ENCODE data around the gene BNC2.
A peak's percentile ranks its signal among the peaks of the same experiment; 100 is the strongest.

The BNC2 gene

DNA sequence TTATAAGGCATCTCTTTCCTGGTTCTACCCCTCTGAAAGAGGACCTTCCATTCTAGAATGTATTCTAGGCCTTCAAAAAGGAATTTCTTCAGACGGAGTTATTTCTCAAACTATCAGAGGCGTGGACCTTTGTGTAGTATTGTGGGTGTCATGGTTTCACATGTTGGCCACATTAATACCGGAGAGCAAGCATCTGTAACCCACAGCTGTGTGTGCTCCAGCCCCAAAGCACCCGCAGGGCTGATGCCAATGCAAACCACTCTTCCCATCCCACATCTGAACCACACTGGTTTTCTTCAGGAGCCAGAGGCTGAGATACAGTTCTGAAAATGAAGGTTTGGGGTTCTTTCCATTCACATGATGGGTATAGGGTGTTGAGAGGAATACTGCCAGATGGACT, 127.1 kb downstream of the BNC2 start:
- Mint-ChIP-seq H3K36me3 (ENCODE audit: low read depth) (no peaks in the 10 kb centered on the region), H3K4me3 (no peak overlapping the region), H3K27me3 (ENCODE audit: low read depth) (no peaks in the 10 kb centered on the region), H3K27ac (no peak overlapping the region), H3K9me3 (peaks cover 18% of the 10 kb centered on the region), H3K4me1 (ENCODE audit: low read depth) (no peaks in the 10 kb centered on the region)
- DNase-seq (ENCODE audit: low spot score), result no peak

DNA sequence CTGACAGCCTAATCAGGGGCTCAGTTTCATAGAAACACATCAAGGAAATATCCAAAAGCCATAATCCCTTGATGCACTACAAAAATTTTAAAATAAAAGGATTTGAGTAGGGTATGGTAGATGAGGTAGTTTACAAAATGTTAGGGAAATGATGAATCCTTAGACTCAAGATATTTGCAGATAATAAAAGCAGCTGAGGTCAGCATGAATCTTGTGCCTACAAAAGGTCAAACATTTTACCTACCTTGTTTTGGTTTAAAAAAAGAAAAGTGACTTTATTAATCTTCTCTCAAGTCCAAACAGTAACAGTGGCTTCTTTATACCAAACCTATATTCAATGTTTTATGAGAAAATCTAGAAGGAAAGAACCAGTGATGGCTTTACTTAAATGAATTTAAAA, 135.5 kb downstream of the BNC2 start:
- no peak overlapping the region for H3K4me3 Mint-ChIP-seq
- no peaks in the 10 kb centered on the region for H3K4me1 Mint-ChIP-seq (ENCODE audit: low read depth)
- DNase-seq (ENCODE audit: low spot score), result no peak
- H3K27ac Mint-ChIP-seq, result no peak overlapping the region
- no peaks in the 10 kb centered on the region for H3K36me3 Mint-ChIP-seq (ENCODE audit: low read depth)
- H3K9me3 Mint-ChIP-seq, result peaks cover 12% of the 10 kb centered on the region
- no peaks in the 10 kb centered on the region for H3K27me3 Mint-ChIP-seq (ENCODE audit: low read depth)

DNA sequence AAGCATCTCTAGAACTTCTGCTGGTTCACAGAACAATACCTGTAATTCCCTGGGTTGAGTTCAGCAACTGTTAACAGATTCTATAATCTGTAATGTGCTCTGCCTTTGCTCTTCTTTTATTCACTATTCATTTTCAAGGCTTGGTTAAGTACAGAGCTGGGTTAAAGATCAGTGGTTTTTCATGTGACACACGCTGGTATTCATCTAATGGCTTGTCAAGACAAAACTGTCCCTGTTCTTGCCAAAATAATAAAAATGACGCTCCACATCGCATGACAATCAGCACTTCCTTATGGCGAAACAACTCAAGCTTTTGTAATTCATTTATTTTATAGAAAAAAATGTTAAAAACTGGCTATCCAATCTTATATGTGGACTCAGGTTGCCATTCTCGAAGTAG, 137.9 kb downstream of the BNC2 start:
- H3K27ac Mint-ChIP-seq, result no peak overlapping the region
- no peak for DNase-seq (ENCODE audit: low spot score)
- peaks cover 8% of the 10 kb centered on the region for H3K27me3 Mint-ChIP-seq (ENCODE audit: low read depth)
- peaks cover 1% of the 10 kb centered on the region for H3K9me3 Mint-ChIP-seq
- no peaks in the 10 kb centered on the region for H3K36me3 Mint-ChIP-seq (ENCODE audit: low read depth)
- H3K4me3 Mint-ChIP-seq, result no peak overlapping the region
- no peaks in the 10 kb centered on the region for H3K4me1 Mint-ChIP-seq (ENCODE audit: low read depth)

DNA sequence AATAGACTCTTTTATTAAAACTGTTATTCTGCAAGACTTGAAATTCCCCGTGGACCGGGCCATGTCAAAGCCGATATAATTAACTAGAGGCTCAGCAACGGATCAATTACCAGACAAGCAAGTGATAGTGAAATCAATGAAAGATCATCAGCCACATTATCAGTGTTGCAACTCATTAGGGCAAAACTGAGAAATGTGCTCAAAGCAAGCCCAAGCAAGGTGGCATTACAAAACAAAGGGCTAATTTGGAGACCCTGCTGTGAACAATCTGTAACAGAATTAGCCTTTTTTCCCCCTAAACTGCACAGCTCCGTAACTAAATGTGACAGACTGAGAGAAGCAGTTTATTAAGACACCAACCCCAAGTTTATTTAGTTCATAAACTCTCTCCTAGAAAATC, 140.3 kb downstream of the BNC2 start:
- Mint-ChIP-seq H3K27ac (no peak overlapping the region), H3K4me3 (no peak overlapping the region), H3K27me3 (ENCODE audit: low read depth) (peaks cover 24% of the 10 kb centered on the region), H3K9me3 (no peaks in the 10 kb centered on the region), H3K4me1 (ENCODE audit: low read depth) (no peaks in the 10 kb centered on the region), H3K36me3 (ENCODE audit: low read depth) (no peaks in the 10 kb centered on the region)
- no peak for DNase-seq (ENCODE audit: low spot score)

DNA sequence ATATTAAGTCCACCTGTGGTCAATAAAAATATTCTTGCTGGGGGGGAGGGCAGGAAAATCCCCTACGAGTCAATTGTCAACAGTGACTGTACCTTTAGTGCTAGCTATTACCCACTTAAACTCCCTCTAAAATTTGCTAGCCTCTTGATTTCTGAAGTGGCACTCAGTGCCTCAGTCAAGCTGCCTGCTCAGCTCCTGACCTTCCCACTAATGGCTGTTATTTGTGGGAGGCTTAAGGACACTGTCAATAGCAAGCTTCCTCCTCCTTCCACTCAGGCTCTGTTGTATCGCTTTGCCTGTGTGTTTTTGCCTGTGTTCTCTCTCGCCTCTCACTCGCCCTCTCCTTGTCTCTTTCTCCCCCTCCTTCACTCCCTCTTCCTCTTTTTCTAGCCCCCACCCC, 140.8 kb downstream of the BNC2 start:
- peaks cover 24% of the 10 kb centered on the region for H3K27me3 Mint-ChIP-seq (ENCODE audit: low read depth)
- H3K4me3 Mint-ChIP-seq, result no peak overlapping the region
- DNase-seq (ENCODE audit: low spot score), result no peak
- no peak overlapping the region for H3K27ac Mint-ChIP-seq
- no peaks in the 10 kb centered on the region for H3K9me3 Mint-ChIP-seq
- no peaks in the 10 kb centered on the region for H3K36me3 Mint-ChIP-seq (ENCODE audit: low read depth)
- no peaks in the 10 kb centered on the region for H3K4me1 Mint-ChIP-seq (ENCODE audit: low read depth)

DNA sequence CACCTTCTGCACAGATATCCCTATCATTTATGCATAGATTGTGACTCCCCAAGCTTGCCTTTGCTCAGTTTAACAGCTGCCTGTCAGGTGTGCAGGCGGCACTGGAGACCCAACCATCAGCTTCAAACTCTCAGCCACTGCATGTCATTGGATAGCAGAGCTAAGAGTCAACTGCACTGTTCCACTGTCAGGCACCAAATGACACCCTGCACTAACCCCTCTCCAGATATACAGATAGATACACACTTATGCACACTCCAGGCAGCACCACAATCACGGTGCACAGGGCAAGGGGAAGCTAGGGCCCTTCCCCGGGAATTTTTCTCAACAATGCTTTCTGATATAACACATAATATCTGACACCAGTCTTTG, 142.3 kb downstream of the BNC2 start:
- Mint-ChIP-seq H3K36me3 (ENCODE audit: low read depth) (no peaks in the 10 kb centered on the region), H3K4me3 (no peak overlapping the region)

DNA sequence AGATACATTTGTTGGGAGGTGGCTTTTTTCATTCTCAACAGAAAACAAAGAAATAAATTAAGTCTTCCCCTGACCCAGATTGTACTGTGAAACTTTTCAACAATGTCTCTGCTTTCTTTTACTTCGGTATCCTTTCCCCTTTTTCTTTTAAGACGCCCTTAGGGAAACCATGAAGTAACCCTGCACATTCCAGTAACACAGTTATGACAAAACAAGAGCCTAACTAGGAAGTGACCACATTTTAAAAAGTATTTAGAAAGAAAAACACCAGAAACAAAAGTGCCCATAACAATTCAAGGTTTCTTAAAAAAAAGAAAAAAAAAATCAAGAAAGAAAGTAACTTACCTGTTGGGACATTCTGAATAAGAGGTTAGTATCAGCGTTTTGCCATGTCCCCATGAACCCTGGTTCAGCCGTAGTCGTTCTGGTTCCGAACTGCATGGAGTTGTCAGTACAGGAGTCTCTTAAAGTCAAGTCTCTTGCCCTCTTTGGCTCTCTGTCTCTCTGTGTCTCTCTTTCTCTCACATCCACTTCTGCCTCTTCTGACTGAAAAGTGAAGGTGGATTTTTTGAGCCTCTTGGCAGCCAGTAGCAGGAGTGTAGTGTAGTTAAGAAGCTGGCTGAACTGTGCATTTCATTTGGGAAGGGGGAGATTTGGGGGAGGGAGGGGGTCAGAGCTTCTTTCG, 142.9 kb downstream of the BNC2 start:
- Mint-ChIP-seq H3K9me3 (no peaks in the 10 kb centered on the region), H3K4me3 (no peak overlapping the region), H3K36me3 (ENCODE audit: low read depth) (no peaks in the 10 kb centered on the region), H3K27me3 (ENCODE audit: low read depth) (peaks cover 24% of the 10 kb centered on the region), H3K4me1 (ENCODE audit: low read depth) (no peaks in the 10 kb centered on the region), H3K27ac (no peak overlapping the region)
- DNase-seq (ENCODE audit: low spot score), result no peak

More for the DNA sequence above, 142.3 kb downstream of the BNC2 start:
- Mint-ChIP-seq H3K27ac (no peak overlapping the region), H3K27me3 (ENCODE audit: low read depth) (peaks cover 24% of the 10 kb centered on the region), H3K4me1 (ENCODE audit: low read depth) (no peaks in the 10 kb centered on the region), H3K9me3 (no peaks in the 10 kb centered on the region)
- no peak for DNase-seq (ENCODE audit: low spot score)

DNA sequence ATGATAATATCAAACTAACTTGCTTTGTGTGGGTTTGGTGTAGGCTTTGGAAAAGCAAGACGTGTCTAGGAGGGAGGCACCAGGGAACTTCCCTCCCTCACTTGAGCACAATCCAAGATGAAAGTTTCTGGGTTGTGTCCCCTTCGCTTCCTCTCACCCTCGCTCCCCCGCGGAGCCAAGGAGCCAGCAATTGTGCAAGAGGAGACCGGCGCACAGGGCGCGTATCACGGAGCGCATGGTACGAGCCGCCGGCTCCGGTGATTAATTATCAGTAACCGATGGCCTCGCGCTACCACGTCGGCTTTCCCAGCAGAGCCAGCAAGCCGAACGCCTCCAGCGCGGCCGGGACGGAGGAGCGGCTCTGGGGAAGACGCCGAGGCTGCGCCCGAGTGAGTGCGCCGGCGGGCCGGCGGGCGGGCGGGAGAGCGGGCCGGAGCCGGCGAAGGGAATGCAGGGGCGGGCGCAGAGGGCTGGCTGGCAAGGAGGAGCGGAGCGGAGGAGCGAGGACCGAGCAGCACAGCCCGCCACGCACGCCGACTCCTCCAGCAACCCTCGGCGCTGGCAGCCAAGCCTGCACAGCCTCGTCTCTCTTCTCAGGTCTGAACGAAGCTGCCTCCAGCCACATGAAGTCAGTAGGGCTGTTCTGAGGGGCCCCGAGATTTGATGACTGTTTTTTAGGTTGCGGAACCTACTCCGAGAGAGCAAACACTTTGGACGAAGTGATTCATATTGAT, 143.6 kb downstream of the BNC2 start:
- no peak overlapping the region for H3K4me3 Mint-ChIP-seq
- H3K27ac Mint-ChIP-seq, result no peak overlapping the region
- no peaks in the 10 kb centered on the region for H3K36me3 Mint-ChIP-seq (ENCODE audit: low read depth)
- peaks cover 24% of the 10 kb centered on the region for H3K27me3 Mint-ChIP-seq (ENCODE audit: low read depth)
- peak; percentile 3 for DNase-seq (ENCODE audit: low spot score)
- H3K9me3 Mint-ChIP-seq, result no peaks in the 10 kb centered on the region
- H3K4me1 Mint-ChIP-seq (ENCODE audit: low read depth), result no peaks in the 10 kb centered on the region

DNA sequence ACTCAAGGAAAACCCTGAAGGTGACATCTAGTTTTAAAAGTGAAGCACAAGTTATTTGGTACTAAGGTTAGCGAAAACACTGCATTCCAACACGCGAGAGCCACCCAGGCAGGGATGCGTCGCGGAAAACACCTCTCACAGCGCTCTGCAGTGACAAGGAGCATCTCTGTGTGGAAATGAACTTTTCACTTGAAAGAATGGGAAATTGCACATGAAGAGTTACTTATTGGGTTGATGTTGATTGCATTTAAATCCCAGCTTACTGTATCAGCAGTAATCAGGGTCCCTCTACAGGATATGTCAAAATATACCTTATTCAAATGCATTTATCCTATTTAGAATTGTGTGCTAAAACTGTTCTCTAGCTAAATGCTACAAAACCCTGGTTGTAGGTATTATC, 144.4 kb downstream of the BNC2 start:
- Mint-ChIP-seq H3K27ac (no peak overlapping the region), H3K4me3 (no peak overlapping the region), H3K27me3 (ENCODE audit: low read depth) (peaks cover 24% of the 10 kb centered on the region), H3K36me3 (ENCODE audit: low read depth) (no peaks in the 10 kb centered on the region), H3K9me3 (no peaks in the 10 kb centered on the region), H3K4me1 (ENCODE audit: low read depth) (no peaks in the 10 kb centered on the region)
- DNase-seq (ENCODE audit: low spot score), result no peak

DNA sequence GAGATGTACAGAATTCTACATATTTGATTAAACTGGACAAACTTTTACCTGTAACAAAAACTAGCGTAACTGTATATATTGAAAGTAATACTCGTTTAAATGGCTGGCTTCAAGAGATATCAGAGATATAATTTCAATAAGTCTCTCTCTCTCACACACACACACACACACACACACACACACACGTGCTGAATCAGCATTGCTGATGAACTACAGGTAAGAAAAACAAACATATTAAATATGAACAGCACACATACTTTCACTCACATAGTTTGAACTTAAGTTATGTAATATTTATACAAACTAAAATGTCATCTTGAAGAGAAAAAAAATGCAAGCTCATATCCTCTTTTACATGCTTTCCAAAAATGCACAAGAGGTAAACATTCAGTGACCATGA, 145.4 kb downstream of the BNC2 start:
- H3K9me3 Mint-ChIP-seq, result no peaks in the 10 kb centered on the region
- no peaks in the 10 kb centered on the region for H3K36me3 Mint-ChIP-seq (ENCODE audit: low read depth)
- H3K27ac Mint-ChIP-seq, result no peak overlapping the region
- no peaks in the 10 kb centered on the region for H3K4me1 Mint-ChIP-seq (ENCODE audit: low read depth)
- no peak for DNase-seq (ENCODE audit: low spot score)
- H3K27me3 Mint-ChIP-seq (ENCODE audit: low read depth), result peaks cover 24% of the 10 kb centered on the region
- no peak overlapping the region for H3K4me3 Mint-ChIP-seq

DNA sequence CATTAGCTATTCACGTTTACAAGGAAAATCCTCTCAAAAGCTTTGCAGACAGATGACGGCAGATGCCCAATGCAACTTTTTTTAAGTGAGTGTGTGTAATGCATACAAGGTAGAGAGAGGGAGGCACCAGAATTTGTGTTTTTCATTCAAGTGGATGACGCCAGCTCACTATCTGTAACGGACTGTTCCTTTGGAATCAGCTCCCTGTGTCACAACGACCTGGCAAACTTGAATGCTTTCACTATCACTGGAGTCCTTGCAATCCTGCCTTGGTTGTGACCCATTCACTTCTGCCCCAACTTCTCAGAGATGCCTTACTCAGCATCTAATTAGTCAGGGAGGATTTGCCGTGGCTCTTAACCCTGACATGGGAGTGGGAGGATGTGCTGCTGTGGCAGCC, 148.5 kb downstream of the BNC2 start:
- H3K36me3 Mint-ChIP-seq (ENCODE audit: low read depth), result no peaks in the 10 kb centered on the region
- H3K27me3 Mint-ChIP-seq (ENCODE audit: low read depth), result peaks cover 11% of the 10 kb centered on the region
- H3K9me3 Mint-ChIP-seq, result no peaks in the 10 kb centered on the region
- H3K4me3 Mint-ChIP-seq, result no peak overlapping the region
- no peaks in the 10 kb centered on the region for H3K4me1 Mint-ChIP-seq (ENCODE audit: low read depth)
- no peak for DNase-seq (ENCODE audit: low spot score)
- no peak overlapping the region for H3K27ac Mint-ChIP-seq

DNA sequence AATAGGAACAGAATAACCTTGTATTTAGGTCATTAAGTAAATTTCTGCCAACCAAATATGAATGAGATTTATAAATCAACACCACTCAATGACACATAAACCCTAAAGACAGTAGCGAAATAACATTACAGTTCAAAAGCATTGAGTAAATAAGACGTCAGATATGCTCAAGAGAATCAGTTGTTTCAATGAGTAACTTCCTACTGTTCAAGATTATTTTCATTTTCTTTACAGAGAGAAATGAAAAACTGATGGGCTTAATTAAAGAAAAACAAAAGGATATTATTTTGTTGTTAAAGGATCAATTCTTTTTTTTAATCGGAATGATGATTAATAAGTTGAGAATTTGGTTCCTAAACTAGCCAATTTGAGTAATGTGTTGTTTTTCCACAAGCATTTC, 150.1 kb downstream of the BNC2 start:
- H3K36me3 Mint-ChIP-seq (ENCODE audit: low read depth), result no peaks in the 10 kb centered on the region
- H3K9me3 Mint-ChIP-seq, result no peaks in the 10 kb centered on the region
- H3K27me3 Mint-ChIP-seq (ENCODE audit: low read depth), result no peaks in the 10 kb centered on the region
- H3K27ac Mint-ChIP-seq, result no peak overlapping the region
- no peak overlapping the region for H3K4me3 Mint-ChIP-seq
- H3K4me1 Mint-ChIP-seq (ENCODE audit: low read depth), result no peaks in the 10 kb centered on the region
- DNase-seq (ENCODE audit: low spot score), result no peak

DNA sequence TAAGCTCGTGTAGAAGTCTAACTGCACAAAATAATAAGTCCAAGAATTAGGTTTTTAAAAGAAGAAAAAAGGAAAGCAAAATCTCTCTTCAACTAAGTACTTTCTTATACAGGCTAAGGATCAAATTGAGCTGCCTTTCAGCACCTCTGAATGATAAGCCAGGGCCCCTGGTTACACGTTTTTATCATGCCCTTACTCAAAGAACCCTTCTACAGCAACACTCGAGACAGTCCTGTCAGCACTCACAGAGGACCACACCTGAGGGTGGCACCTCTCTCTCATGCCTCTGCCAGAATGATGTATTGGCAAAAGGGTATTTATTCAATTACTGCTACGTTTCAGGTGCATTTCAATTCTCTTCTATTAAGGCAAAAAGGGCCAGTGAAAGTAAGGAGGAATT, 150.5 kb downstream of the BNC2 start:
- H3K4me1 Mint-ChIP-seq (ENCODE audit: low read depth), result no peaks in the 10 kb centered on the region
- H3K4me3 Mint-ChIP-seq, result no peak overlapping the region
- H3K9me3 Mint-ChIP-seq, result no peaks in the 10 kb centered on the region
- no peak overlapping the region for H3K27ac Mint-ChIP-seq
- no peaks in the 10 kb centered on the region for H3K36me3 Mint-ChIP-seq (ENCODE audit: low read depth)
- no peaks in the 10 kb centered on the region for H3K27me3 Mint-ChIP-seq (ENCODE audit: low read depth)
- DNase-seq (ENCODE audit: low spot score), result no peak

DNA sequence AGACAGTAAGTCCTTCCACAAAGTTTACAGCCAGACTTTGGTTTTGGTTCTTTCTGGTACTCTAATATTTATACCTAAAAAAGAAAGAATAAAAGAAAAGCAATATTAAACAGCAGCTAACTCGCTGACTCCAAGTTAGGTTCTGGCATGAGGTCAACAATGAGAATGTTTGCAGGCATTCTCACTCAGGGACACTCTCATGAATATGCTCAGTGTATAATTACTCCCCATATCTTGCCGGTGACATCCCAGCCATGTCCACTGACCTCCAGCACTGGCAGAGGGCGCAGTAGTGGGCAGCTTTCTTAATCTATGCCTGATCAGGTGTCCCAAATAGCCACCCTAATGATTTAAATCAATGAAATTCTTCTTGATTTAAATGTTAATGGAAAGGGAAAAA, 151.5 kb downstream of the BNC2 start:
- no peaks in the 10 kb centered on the region for H3K4me1 Mint-ChIP-seq (ENCODE audit: low read depth)
- no peaks in the 10 kb centered on the region for H3K36me3 Mint-ChIP-seq (ENCODE audit: low read depth)
- no peak overlapping the region for H3K4me3 Mint-ChIP-seq
- peaks cover under 1% of the 10 kb centered on the region for H3K9me3 Mint-ChIP-seq
- H3K27ac Mint-ChIP-seq, result no peak overlapping the region
- no peak for DNase-seq (ENCODE audit: low spot score)
- H3K27me3 Mint-ChIP-seq (ENCODE audit: low read depth), result no peaks in the 10 kb centered on the region

DNA sequence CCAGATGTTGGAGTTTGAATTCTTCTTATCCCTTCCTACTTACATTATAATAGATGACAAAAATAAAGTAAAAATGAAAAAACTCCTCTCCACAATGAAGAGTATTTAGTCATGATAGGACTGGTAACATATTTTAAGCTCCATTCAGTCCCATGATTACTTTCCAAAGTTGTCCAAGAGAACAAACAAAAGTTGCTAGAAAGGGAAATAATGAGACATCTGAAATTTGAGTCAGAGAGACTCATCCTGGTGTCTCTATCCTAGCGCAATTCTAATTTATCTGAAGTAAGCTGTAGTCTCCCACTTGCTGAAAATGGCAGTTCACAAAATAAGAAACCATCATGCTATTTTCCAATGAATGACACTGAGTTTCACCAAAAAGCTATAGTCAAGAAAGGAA, 152.2 kb downstream of the BNC2 start:
- H3K36me3 Mint-ChIP-seq (ENCODE audit: low read depth), result no peaks in the 10 kb centered on the region
- H3K4me3 Mint-ChIP-seq, result no peak overlapping the region
- H3K27me3 Mint-ChIP-seq (ENCODE audit: low read depth), result no peaks in the 10 kb centered on the region
- DNase-seq (ENCODE audit: low spot score), result no peak
- H3K27ac Mint-ChIP-seq, result no peak overlapping the region
- peaks cover 3% of the 10 kb centered on the region for H3K9me3 Mint-ChIP-seq
- no peaks in the 10 kb centered on the region for H3K4me1 Mint-ChIP-seq (ENCODE audit: low read depth)
